SU-DHL-6 (cell line): ENCODE measurements around the gene SLCO3A1.

ENCODE experiments used
- CTCF ChIP-seq: fragments of 200-600 bp; sonication (generic); IDR thresholded peaks from one replicate; pipeline ENCODE4 v1.5.1; 2017; ENCODE audit warnings: antibody characterized with exemption, mild to moderate bottlenecking, low read length, moderate library complexity; ENCODE audit not compliant: insufficient read depth, poor library complexity, severe bottlenecking
- EZH2phosphoT487 ChIP-seq: fragments of 200-600 bp; sonication (generic), shearing (Covaris generic); conservative IDR thresholded peaks from 2 replicates; pipeline ENCODE4 v1.6.1; 2018; ENCODE audit warnings: mild to moderate bottlenecking, antibody characterized with exemption, low read length, moderate library complexity, mixed read lengths

- TF ChIP-seq CTCF (no peak), EZH2phosphoT487 (no peak)
Observed at GRCh38 chr15:92049290-92049989, 195.9 kb downstream of the SLCO3A1 start.
